Stimulated activated memory B cell treated with anti-CD40 and anti-IgM and Interleukin-4, amounts not matched to agents 10 μg/mL and 1 μg/mL and 100 μg/mL, for 72 hours (primary cell): ENCODE data around the gene APCDD1.

Experiments used
- ATAC-seq: fragments of 150-1000 bp; cut with Tn5 transposase; 2 replicates; pipeline ENCODE4 v1.10.0; 2021
- H3K27ac Mint-ChIP-seq: one replicate; pipeline ENCODE4 v1.8.0; 2022; ENCODE audit warnings: mild to moderate bottlenecking, mixed read lengths
- H3K27me3 Mint-ChIP-seq: one replicate; pipeline ENCODE4 v1.8.0; 2022; ENCODE audit warnings: mixed read lengths
- H3K36me3 Mint-ChIP-seq: one replicate; pipeline ENCODE4 v1.8.0; 2022; ENCODE audit warnings: mixed read lengths
- H3K4me1 Mint-ChIP-seq: one replicate; pipeline ENCODE4 v1.8.0; 2022; ENCODE audit warnings: mixed read lengths
- H3K4me3 Mint-ChIP-seq: one replicate; pipeline ENCODE4 v1.8.0; 2022; ENCODE audit warnings: mild to moderate bottlenecking, moderate library complexity, mixed read lengths
- H3K9me3 Mint-ChIP-seq: one replicate; pipeline ENCODE4 v1.8.0; 2022; ENCODE audit warnings: mixed read lengths

Gene APCDD1

GRCh38 chr18:10453806-10454680 is at the start of gene APCDD1:
Gene APCDD1 (plus strand): TSS chr18:10454635. CDS start chr18:10454982, 347 bp downstream.
- ATAC-seq = peak; percentile 70
- H3K36me3 Mint-ChIP-seq = no peaks in the 10 kb centered on the region
- H3K27me3 Mint-ChIP-seq = peaks cover 50% of the 10 kb centered on the region
- H3K9me3 Mint-ChIP-seq = no peaks in the 10 kb centered on the region
- H3K4me3 Mint-ChIP-seq = peak within 1 kb of the TSS; percentile 75
- H3K4me1 Mint-ChIP-seq = peaks cover 16% of the 10 kb centered on the region
- no peak within 1 kb of the TSS for H3K27ac Mint-ChIP-seq

- Mint-ChIP-seq H3K36me3 (no peaks in the 10 kb centered on the region), H3K4me1 (peaks cover 15% of the 10 kb centered on the region), H3K4me3 (no peak overlapping the region), H3K27ac (no peak overlapping the region), H3K9me3 (no peaks in the 10 kb centered on the region), H3K27me3 (no peaks in the 10 kb centered on the region)
- ATAC-seq = no peak
Observed at GRCh38 chr18:10405014-10405493, 49.4 kb upstream of the APCDD1 start.

DNA sequence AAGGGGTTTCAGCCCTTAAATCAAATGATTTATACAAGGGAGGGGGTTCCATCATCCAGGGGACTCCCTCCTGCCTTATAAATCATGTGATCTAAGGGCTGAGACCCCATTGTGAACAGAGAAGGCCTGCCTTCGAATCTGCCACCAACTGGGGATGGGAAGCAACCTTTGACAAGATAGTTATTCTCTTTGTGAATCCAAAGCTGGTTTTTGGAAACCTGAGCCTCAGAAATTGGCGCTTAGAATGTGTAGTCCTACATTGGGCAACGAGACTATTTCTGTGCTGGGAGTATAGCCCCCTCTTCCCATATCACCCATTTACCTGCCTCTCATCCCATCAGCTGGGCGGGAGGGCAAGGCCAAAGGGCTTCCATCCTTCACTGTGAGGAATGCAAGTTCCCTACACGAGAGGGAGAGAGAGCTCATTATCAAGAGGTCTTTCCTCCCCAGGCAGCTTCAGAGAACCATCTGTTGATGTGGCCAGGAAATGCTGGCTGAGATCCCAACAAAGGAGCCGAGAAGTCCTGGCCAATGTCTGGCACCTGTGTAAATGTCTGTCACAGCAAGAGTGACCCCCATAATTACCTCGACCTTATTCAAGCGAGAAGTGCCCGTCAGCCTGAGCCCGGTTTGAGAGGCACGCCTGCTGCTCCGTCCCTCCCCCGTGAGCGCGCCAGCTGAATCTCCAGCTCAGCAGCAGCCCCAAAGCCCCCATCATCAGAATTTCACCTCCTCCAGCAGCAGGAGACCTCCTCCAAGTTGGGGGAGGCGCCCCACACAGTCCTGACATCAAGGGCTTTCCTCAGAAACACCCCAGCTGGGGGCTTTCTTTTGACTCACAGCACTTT is 48.4 kb upstream of the APCDD1 start:
- Mint-ChIP-seq H3K4me3 (no peak overlapping the region), H3K36me3 (no peaks in the 10 kb centered on the region), H3K9me3 (no peaks in the 10 kb centered on the region), H3K27me3 (no peaks in the 10 kb centered on the region), H3K27ac (no peak overlapping the region), H3K4me1 (peaks cover 5% of the 10 kb centered on the region)
- ATAC-seq = no peak

DNA sequence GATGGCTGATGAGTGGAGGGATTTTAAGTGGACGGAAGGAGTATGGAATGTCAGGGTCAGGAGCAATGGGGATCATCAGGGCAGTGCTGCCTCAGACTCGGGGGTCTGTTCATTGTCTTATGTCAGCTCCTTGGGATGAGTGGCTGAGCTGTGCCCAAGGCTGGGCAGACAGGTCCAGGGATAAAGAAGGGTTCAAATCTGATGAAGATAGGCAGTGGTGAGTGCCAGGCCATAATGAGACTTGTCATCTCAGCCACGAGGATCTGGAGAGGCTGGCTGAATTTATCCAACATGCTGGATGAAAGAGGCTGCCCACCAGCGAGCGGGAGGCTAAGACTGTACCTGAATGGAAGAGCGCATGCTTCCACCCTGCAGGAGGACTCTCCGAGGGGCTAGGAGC is 46.3 kb upstream of the APCDD1 start:
- no peak for ATAC-seq
- Mint-ChIP-seq H3K9me3 (no peaks in the 10 kb centered on the region), H3K27ac (no peak overlapping the region), H3K4me3 (no peak overlapping the region), H3K27me3 (no peaks in the 10 kb centered on the region), H3K4me1 (no peaks in the 10 kb centered on the region), H3K36me3 (no peaks in the 10 kb centered on the region)

DNA sequence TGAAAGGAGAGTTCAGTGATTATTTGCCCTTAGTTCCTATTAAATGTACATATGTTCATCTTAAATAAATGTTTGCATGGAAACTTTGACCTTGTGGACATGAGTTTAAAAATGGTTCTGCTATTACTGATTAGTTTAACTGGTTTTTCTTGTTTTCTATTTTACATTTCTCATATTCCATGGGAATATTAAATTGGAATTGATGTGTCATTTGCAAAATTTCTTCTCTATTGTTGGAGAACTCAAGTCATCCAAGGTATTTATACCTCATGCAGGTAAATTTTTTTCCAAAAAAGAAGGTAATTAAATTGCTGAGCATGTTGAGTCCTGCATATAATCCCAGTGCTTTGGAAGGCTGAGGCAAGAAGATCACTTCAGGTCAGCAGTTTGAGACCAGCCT is 45.4 kb upstream of the APCDD1 start:
- no peaks in the 10 kb centered on the region for H3K36me3 Mint-ChIP-seq
- H3K9me3 Mint-ChIP-seq = no peaks in the 10 kb centered on the region
- no peak for ATAC-seq
- H3K4me1 Mint-ChIP-seq = no peaks in the 10 kb centered on the region
- no peak overlapping the region for H3K4me3 Mint-ChIP-seq
- no peak overlapping the region for H3K27ac Mint-ChIP-seq
- no peaks in the 10 kb centered on the region for H3K27me3 Mint-ChIP-seq

DNA sequence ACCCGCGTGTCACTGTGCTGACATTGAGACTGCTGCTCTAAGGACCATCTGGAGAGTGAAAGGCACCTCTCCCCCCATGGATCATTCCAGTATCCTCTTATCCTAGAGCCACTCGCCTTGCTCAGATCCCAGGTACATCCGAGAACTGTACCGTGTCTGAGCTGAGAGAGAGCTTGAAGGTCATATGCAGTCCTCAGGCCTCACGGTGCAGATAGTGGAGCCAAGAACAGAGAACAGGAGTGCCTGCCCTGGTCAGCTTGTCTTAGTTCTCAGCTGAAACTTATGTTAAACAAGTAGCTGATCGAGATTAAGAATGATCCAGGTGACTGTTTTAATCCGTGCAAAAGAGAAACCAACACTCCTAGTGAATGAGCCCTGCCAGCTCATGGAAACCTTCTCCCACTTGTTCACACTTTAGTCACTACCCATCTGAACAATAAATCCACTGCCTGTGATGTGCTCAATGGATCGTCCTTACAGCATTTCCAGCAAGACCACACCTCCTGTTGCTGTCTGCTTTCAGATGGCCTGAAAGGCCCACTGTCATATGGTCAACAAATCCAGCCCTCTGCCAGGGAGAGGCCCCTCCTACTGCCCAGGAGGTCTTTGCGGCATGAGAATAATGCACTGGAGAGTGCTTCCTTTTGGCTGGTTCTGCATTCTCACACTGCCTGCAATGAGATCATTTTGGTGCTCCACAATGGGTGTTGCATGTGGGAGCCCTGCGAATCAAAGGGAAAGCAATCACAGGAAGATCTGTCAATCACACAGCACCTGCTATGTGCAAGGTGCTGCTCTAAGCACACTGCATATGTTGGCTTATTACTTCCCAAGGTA is 43.7 kb upstream of the APCDD1 start:
- Mint-ChIP-seq H3K27ac (no peak overlapping the region), H3K9me3 (no peaks in the 10 kb centered on the region), H3K36me3 (no peaks in the 10 kb centered on the region), H3K27me3 (peaks cover 16% of the 10 kb centered on the region), H3K4me3 (no peak overlapping the region), H3K4me1 (no peaks in the 10 kb centered on the region)
- no peak for ATAC-seq

DNA sequence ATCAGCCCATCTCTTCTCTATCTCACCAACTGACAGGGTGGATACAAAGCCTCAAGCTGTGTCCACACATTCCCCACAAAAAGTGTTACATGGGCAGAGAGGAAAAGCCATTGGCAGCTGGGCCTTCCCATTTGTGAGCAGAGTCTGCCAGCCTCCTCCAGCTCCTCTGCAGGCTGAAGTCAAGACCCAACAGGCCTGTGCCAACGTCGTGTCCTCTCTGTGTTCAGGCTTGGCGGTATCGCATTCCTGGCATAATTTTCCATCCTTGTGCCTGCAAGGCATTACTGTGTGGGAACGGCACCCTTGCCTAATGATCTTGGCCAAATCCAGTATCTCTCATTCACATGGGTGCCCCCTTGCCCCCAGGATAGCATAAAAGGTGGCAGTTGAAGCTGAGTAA is 41.5 kb upstream of the APCDD1 start:
- H3K36me3 Mint-ChIP-seq = no peaks in the 10 kb centered on the region
- H3K27me3 Mint-ChIP-seq = peaks cover 17% of the 10 kb centered on the region
- no peak overlapping the region for H3K4me3 Mint-ChIP-seq
- no peak overlapping the region for H3K27ac Mint-ChIP-seq
- no peak for ATAC-seq
- H3K9me3 Mint-ChIP-seq = no peaks in the 10 kb centered on the region
- no peaks in the 10 kb centered on the region for H3K4me1 Mint-ChIP-seq

DNA sequence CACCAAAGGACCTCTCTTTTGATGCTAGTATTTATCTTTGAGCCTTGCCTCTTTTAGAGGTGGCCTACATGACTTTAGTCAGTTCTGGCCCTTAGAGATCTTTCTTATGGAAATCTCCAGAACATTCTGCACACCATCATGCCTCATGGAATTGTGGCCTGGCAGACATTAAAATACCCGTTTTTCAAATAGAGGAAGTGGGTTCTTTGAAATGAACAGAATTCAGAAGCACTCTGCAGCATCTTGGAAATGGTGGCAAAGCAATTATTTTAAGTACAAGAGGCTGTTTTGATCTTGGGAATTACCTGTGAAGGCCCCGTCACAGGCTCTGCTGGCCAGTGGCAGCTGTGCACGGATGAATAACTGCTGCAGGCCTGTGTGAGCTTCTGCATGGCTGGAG is 40.7 kb upstream of the APCDD1 start:
- no peaks in the 10 kb centered on the region for H3K36me3 Mint-ChIP-seq
- H3K4me1 Mint-ChIP-seq = no peaks in the 10 kb centered on the region
- ATAC-seq = no peak
- peaks cover 17% of the 10 kb centered on the region for H3K27me3 Mint-ChIP-seq
- H3K9me3 Mint-ChIP-seq = no peaks in the 10 kb centered on the region
- H3K27ac Mint-ChIP-seq = no peak overlapping the region
- no peak overlapping the region for H3K4me3 Mint-ChIP-seq

DNA sequence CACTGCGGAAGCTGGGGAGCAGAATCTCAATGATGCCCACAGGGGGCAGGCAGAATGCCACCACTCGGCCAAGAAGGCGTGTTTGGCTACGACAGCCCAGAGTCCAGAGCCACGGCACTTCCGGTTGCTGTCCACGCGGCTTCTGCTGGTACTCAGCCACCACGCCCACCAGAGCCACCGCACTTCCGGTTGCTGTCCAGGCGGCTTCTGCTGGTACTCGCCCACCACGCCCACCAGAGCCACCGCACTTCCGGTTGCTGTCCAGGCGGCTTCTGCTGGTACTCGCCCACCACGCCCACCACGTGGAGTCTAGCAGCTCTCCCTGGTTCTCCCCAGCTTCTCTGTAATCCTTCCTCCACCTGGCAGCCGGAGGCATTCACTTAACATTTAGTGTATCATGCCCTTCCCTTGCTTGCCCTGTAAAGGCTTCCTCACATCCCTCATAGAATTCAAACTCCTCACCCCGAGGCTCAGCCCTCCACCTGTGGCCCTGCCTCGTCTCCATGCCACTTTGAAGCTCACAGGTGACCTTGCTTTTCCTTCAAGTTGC is 40.1 kb upstream of the APCDD1 start:
- ATAC-seq = no peak

DNA sequence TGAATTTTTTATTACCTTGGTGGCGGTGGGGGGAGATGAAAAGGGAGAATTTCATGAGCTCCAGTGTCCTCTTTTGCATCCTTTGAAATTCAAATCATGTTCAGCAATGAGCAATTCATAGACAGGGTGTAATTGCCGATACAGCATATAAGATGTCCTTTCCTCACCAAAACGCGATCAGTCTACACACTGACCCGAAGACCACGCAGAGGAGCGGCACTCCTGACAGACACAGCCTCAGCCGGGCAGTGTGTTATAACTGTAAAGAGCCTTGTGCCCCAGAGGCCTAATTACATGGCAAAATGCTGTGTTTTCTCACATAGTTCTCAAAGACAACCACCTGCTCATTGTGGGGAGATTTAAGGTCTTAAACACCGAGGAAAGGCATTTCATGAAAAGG is 38.4 kb upstream of the APCDD1 start:
- peaks cover 5% of the 10 kb centered on the region for H3K36me3 Mint-ChIP-seq
- no peak for ATAC-seq
- peaks cover 17% of the 10 kb centered on the region for H3K27me3 Mint-ChIP-seq
- no peaks in the 10 kb centered on the region for H3K4me1 Mint-ChIP-seq
- H3K9me3 Mint-ChIP-seq = peaks cover 7% of the 10 kb centered on the region
- H3K4me3 Mint-ChIP-seq = no peak overlapping the region
- H3K27ac Mint-ChIP-seq = no peak overlapping the region

More for the DNA sequence above, 40.1 kb upstream of the APCDD1 start:
- Mint-ChIP-seq H3K27me3 (peaks cover 17% of the 10 kb centered on the region), H3K27ac (no peak overlapping the region), H3K36me3 (no peaks in the 10 kb centered on the region), H3K4me1 (no peaks in the 10 kb centered on the region), H3K4me3 (no peak overlapping the region), H3K9me3 (no peaks in the 10 kb centered on the region)

- H3K27ac Mint-ChIP-seq = no peak overlapping the region
- no peaks in the 10 kb centered on the region for H3K4me1 Mint-ChIP-seq
- peaks cover 17% of the 10 kb centered on the region for H3K27me3 Mint-ChIP-seq
- H3K36me3 Mint-ChIP-seq = peaks cover 5% of the 10 kb centered on the region
- H3K9me3 Mint-ChIP-seq = peaks cover 7% of the 10 kb centered on the region
- no peak for ATAC-seq
- no peak overlapping the region for H3K4me3 Mint-ChIP-seq
Observed at GRCh38 chr18:10417191-10417590, 37.2 kb upstream of the APCDD1 start.

DNA sequence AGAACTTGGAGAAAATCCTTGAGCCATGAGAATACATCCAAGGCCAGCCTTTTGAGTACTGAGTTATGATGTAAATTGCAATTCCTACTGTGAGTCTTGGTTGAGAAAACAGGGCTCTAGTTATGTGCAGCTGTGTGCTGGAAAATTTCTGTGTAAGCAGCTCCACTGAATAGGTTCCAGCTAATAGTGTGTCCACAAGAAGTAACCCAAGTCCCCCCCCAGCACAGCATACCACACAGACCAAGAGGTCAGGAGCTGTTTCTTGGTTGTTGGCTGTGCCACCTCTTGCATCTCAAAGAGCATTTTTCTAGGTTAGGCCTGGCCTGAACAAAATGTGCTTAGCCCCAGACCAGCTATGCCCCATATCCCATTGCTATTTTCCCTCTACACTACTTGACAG is 36.8 kb upstream of the APCDD1 start:
- Mint-ChIP-seq H3K27ac (no peak overlapping the region), H3K36me3 (peaks cover 5% of the 10 kb centered on the region), H3K9me3 (peaks cover 7% of the 10 kb centered on the region), H3K27me3 (peaks cover 22% of the 10 kb centered on the region), H3K4me1 (no peaks in the 10 kb centered on the region), H3K4me3 (no peak overlapping the region)
- no peak for ATAC-seq

DNA sequence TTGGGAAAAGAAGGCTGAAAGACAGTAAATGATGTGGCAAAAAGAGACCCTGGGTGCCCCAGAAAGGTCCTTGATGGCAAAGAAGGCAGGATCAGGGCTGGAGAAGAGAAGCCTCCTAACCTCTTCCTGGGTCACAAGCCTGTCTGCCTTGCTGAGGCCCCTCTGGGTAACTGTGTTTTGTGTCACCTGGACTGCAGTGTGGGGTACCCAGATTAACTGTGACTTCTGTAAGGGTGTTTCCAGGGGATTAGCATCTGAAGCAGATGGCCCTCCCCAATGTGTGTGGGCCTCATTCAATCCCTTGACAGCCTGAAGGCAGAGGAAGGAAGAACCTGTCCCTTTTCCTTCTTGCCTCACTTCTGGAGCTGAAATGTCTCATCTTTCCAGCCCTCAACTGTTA is 35.6 kb upstream of the APCDD1 start:
- Mint-ChIP-seq H3K9me3 (peaks cover 7% of the 10 kb centered on the region), H3K4me1 (no peaks in the 10 kb centered on the region), H3K27me3 (peaks cover 33% of the 10 kb centered on the region), H3K4me3 (no peak overlapping the region), H3K36me3 (peaks cover 5% of the 10 kb centered on the region), H3K27ac (no peak overlapping the region)
- ATAC-seq = no peak

DNA sequence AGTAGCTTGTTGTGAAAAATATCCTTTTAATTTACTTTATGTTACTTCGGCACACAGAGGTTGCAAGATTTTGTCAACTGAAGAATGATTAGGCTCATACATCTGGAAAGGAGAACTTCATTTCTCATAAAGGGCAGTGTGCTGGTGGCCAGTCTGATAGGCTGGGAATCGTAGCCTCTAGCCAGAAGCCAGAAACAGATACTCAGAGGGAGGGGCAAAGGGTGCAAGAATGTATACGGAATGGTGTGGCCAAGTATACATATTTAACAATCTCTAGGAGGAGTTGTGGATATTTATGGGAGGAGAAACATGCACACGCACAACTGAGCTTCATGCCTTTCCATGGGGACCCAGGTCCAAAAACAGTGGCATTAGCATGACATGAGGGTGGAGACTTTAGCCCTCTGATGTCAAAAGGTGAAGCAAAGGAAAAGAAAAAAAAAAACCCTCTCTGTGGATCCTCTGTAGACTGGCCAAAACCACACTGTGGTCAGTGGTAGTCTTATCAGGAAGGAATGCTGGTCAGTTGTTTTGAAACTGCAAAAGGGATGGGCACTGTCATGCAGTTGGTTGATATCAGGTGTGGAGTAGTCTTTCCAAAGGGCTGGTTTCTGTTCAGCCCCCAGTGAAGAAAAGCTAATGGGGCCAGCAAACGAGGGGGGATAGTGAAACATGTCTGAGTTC is 34.9 kb upstream of the APCDD1 start:
- Mint-ChIP-seq H3K9me3 (peaks cover 7% of the 10 kb centered on the region), H3K4me3 (no peak overlapping the region), H3K36me3 (peaks cover 5% of the 10 kb centered on the region), H3K27ac (no peak overlapping the region), H3K4me1 (no peaks in the 10 kb centered on the region), H3K27me3 (peaks cover 35% of the 10 kb centered on the region)
- no peak for ATAC-seq
